ENCODE data around the gene SRGAP2C. TPM values are rescaled to one million over a fixed set of nuclear protein-coding genes. Genes with fewer than 3 reads are reported as not detected.
"Not testable (repeated sequence)": the region's sequence is repeated elsewhere in the genome, so short reads cannot be mapped to it uniquely, and the experiment has no call there.

The SRGAP2C gene
- total and polyA plus RNA-seq, 2 experiments from 2014 or later, result 10.0 to 21.5 TPM

- H3K4me1 ChIP-seq (ENCODE audit: low read depth); H3K4me3 ChIP-seq; H3K9me3 ChIP-seq (ENCODE audit: low read depth); H3K27ac ChIP-seq; H3K27me3 ChIP-seq; H3K36me3 ChIP-seq; DNase-seq (ENCODE audit: low read depth in 1 of 2, low spot score in 1 of 2): not testable (repeated sequence)
Measured at GRCh38 chr1:121332141-121332540, 147.4 kb downstream of the SRGAP2C start.

- not testable (repeated sequence) for H3K27me3 ChIP-seq; H3K27ac ChIP-seq; H3K4me1 ChIP-seq (ENCODE audit: low read depth); H3K36me3 ChIP-seq; H3K9me3 ChIP-seq (ENCODE audit: low read depth); DNase-seq (ENCODE audit: low read depth in 1 of 2, low spot score in 1 of 2); H3K4me3 ChIP-seq
Measured at GRCh38 chr1:121332599-121333562, 148.1 kb downstream of the SRGAP2C start.

- not testable (repeated sequence) for H3K27ac ChIP-seq; DNase-seq (ENCODE audit: low read depth in 1 of 2, low spot score in 1 of 2); H3K36me3 ChIP-seq; H3K9me3 ChIP-seq (ENCODE audit: low read depth); H3K27me3 ChIP-seq; H3K4me1 ChIP-seq (ENCODE audit: low read depth); H3K4me3 ChIP-seq
Measured at GRCh38 chr1:121337958-121338357, 153.2 kb downstream of the SRGAP2C start.

GRCh38 chr1:121339611-121340010, 154.8 kb downstream of the SRGAP2C start:
- H3K4me1 ChIP-seq (ENCODE audit: low read depth); H3K27ac ChIP-seq; H3K9me3 ChIP-seq (ENCODE audit: low read depth); H3K36me3 ChIP-seq; H3K4me3 ChIP-seq; H3K27me3 ChIP-seq; DNase-seq (ENCODE audit: low read depth in 1 of 2, low spot score in 1 of 2): not testable (repeated sequence)

GRCh38 chr1:121343311-121343906, 158.6 kb downstream of the SRGAP2C start:
- H3K9me3 ChIP-seq (ENCODE audit: low read depth); H3K4me1 ChIP-seq (ENCODE audit: low read depth); H3K4me3 ChIP-seq; H3K27ac ChIP-seq; H3K27me3 ChIP-seq; H3K36me3 ChIP-seq: not testable (repeated sequence)
- peak in 1 of 2 donors; percentile 9 for DNase-seq (ENCODE audit: low read depth in 1 of 2, low spot score in 1 of 2)

GRCh38 chr1:121344355-121344754, 159.6 kb downstream of the SRGAP2C start:
- not testable (repeated sequence) for H3K36me3 ChIP-seq; H3K4me1 ChIP-seq (ENCODE audit: low read depth); H3K4me3 ChIP-seq; H3K27me3 ChIP-seq; H3K27ac ChIP-seq; DNase-seq (ENCODE audit: low read depth in 1 of 2, low spot score in 1 of 2); H3K9me3 ChIP-seq (ENCODE audit: low read depth)

- not testable (repeated sequence) for H3K4me3 ChIP-seq; H3K9me3 ChIP-seq (ENCODE audit: low read depth); H3K27me3 ChIP-seq; H3K36me3 ChIP-seq; H3K4me1 ChIP-seq (ENCODE audit: low read depth); H3K27ac ChIP-seq; DNase-seq (ENCODE audit: low read depth in 1 of 2, low spot score in 1 of 2)
Measured at GRCh38 chr1:121346654-121347053, 161.9 kb downstream of the SRGAP2C start.

GRCh38 chr1:121347476-121347875, 162.7 kb downstream of the SRGAP2C start:
- not testable (repeated sequence) for H3K27ac ChIP-seq; H3K27me3 ChIP-seq; H3K9me3 ChIP-seq (ENCODE audit: low read depth); DNase-seq (ENCODE audit: low read depth in 1 of 2, low spot score in 1 of 2); H3K4me1 ChIP-seq (ENCODE audit: low read depth); H3K4me3 ChIP-seq; H3K36me3 ChIP-seq

- H3K4me3 ChIP-seq; H3K27me3 ChIP-seq; H3K36me3 ChIP-seq; DNase-seq (ENCODE audit: low read depth in 1 of 2, low spot score in 1 of 2); H3K27ac ChIP-seq; H3K4me1 ChIP-seq (ENCODE audit: low read depth); H3K9me3 ChIP-seq (ENCODE audit: low read depth): not testable (repeated sequence)
Measured at GRCh38 chr1:121348115-121348514, 163.3 kb downstream of the SRGAP2C start.

- not testable (repeated sequence) for H3K27me3 ChIP-seq, H3K4me3 ChIP-seq, H3K27ac ChIP-seq
Measured at GRCh38 chr1:121349332-121349967, 164.7 kb downstream of the SRGAP2C start.

GRCh38 chr1:121355711-121356420, 171.1 kb downstream of the SRGAP2C start:
- not testable (repeated sequence) for H3K4me3 ChIP-seq; H3K9me3 ChIP-seq (ENCODE audit: low read depth); H3K27ac ChIP-seq; H3K27me3 ChIP-seq; H3K4me1 ChIP-seq (ENCODE audit: low read depth); H3K36me3 ChIP-seq; DNase-seq (ENCODE audit: low read depth in 1 of 2, low spot score in 1 of 2)

More at GRCh38 chr1:121349332-121349967, 164.7 kb downstream of the SRGAP2C start:
- H3K9me3 ChIP-seq (ENCODE audit: low read depth); DNase-seq (ENCODE audit: low read depth in 1 of 2, low spot score in 1 of 2); H3K36me3 ChIP-seq; H3K4me1 ChIP-seq (ENCODE audit: low read depth): not testable (repeated sequence)

- peak in 1 of 2 donors; percentile 0 for DNase-seq (ENCODE audit: low read depth in 1 of 2, low spot score in 1 of 2)
- H3K27ac ChIP-seq; H3K27me3 ChIP-seq; H3K36me3 ChIP-seq; H3K9me3 ChIP-seq (ENCODE audit: low read depth); H3K4me1 ChIP-seq (ENCODE audit: low read depth); H3K4me3 ChIP-seq: not testable (repeated sequence)
Measured at GRCh38 chr1:121356819-121357218, 172.0 kb downstream of the SRGAP2C start.

GRCh38 chr1:121360531-121360930, 175.8 kb downstream of the SRGAP2C start:
- DNase-seq (ENCODE audit: low read depth in 1 of 2, low spot score in 1 of 2); H3K4me1 ChIP-seq (ENCODE audit: low read depth); H3K36me3 ChIP-seq; H3K27me3 ChIP-seq; H3K4me3 ChIP-seq; H3K27ac ChIP-seq; H3K9me3 ChIP-seq (ENCODE audit: low read depth): not testable (repeated sequence)

All from cardiac muscle cell (in vitro differentiated cells and primary cell).